Measurements from ENCODE around the gene SEC14L1. TPM values are rescaled to one million over a fixed set of nuclear protein-coding genes. Genes with fewer than 3 reads are reported as not detected.

Gene SEC14L1
- total RNA-seq, 1 experiment from 2014 or later, result 279 TPM

- ChIA-PET POLR2A (no interaction called here), CTCF (no interaction called here)
- Histone ChIP-seq H3K4me1 (ENCODE audit: control insufficient read depth, insufficient read depth, low read length) (peaks cover 2% of the 10 kb centered on the region; the same call in 1 of the 2 replicates), H3K27me3 (ENCODE audit: control insufficient read depth, insufficient read depth, low read length) (no peaks in the 10 kb centered on the region), H3K36me3 (ENCODE audit: control insufficient read depth, insufficient read depth, low read length) (no peaks in the 10 kb centered on the region), H3K4me3 (ENCODE audit: low read depth in 2 of 2, low read length in 2 of 2) (no peak overlapping the region), H3K27ac (ENCODE audit: low read length) (no peak overlapping the region), H3K9me3 (ENCODE audit: control insufficient read depth, insufficient read depth, low read depth, low read length) (no peaks in the 10 kb centered on the region)
- TF ChIP-seq TCF7L2 (IDR thresholded peaks at IDR 0.05; ENCODE audit: low read depth, low read length) (no peak), POLR2AphosphoS5 (IDR thresholded peaks at IDR 0.05; ENCODE audit: low read depth, low read length) (no peak), CTCF (IDR thresholded peaks at IDR 0.05) (no peak), REST (IDR thresholded peaks at IDR 0.05; ENCODE audit: insufficient read depth in 1 of 2, low read depth in 2 of 2, low read length in 1 of 2) (no peak), SIN3A (IDR thresholded peaks at IDR 0.05; ENCODE audit: borderline replicate concordance, insufficient read depth, low read depth, low read length) (no peak)
- DNase-seq (ENCODE audit: low read depth, low spot score) (no peak), ATAC-seq (no peak)
- intact Hi-C loops (cut with micrococcal nuclease; ENCODE audit: unreplicated experiment), result no loop called here
- BruUV-seq (replicated peaks), result no TSS peak
- in situ Hi-C loops (cut with HindIII; ENCODE audit: low pct_unique_long_range_greater_than_20kb, low sequenced_read_pairs), result no loop called here
Measured at GRCh38 chr17:77234695-77235094, 93.9 kb downstream of the SEC14L1 start.

- CTCF ChIA-PET, result no interaction called here
- H3K4me3 ChIP-seq (ENCODE audit: low read depth in 2 of 2, low read length in 2 of 2), result no peak overlapping the region
- no TSS peak for BruUV-seq (replicated peaks)
Measured at GRCh38 chr17:77235370-77235941, 94.7 kb downstream of the SEC14L1 start.

More at GRCh38 chr17:77235370-77235941, 94.7 kb downstream of the SEC14L1 start:
- TF ChIP-seq TCF7L2 (IDR thresholded peaks at IDR 0.05; ENCODE audit: low read depth, low read length) (no peak), CTCF (IDR thresholded peaks at IDR 0.05) (no peak), POLR2AphosphoS5 (IDR thresholded peaks at IDR 0.05; ENCODE audit: low read depth, low read length) (no peak), REST (IDR thresholded peaks at IDR 0.05; ENCODE audit: insufficient read depth in 1 of 2, low read depth in 2 of 2, low read length in 1 of 2) (no peak), SIN3A (IDR thresholded peaks at IDR 0.05; ENCODE audit: borderline replicate concordance, insufficient read depth, low read depth, low read length) (no peak)
- DNase-seq (ENCODE audit: low read depth, low spot score) (no peak), ATAC-seq (no peak)
- intact Hi-C loops (cut with micrococcal nuclease; ENCODE audit: unreplicated experiment) (no loop called here), in situ Hi-C loops (cut with HindIII; ENCODE audit: low pct_unique_long_range_greater_than_20kb, low sequenced_read_pairs) (no loop called here)
- Histone ChIP-seq H3K4me1 (ENCODE audit: control insufficient read depth, insufficient read depth, low read length) (peaks cover 2% of the 10 kb centered on the region; the same call in 1 of the 2 replicates), H3K36me3 (ENCODE audit: control insufficient read depth, insufficient read depth, low read length) (no peaks in the 10 kb centered on the region), H3K27me3 (ENCODE audit: control insufficient read depth, insufficient read depth, low read length) (no peaks in the 10 kb centered on the region), H3K27ac (ENCODE audit: low read length) (no peak overlapping the region), H3K9me3 (ENCODE audit: control insufficient read depth, insufficient read depth, low read depth, low read length) (no peaks in the 10 kb centered on the region)
- POLR2A ChIA-PET, result no interaction called here
